Activated naive CD4-positive, alpha-beta T cell treated with anti-CD3 and anti-CD28 coated beads, Interleukin-2, amount 50 U/mL, for 72 hours (primary cell): ENCODE data around the gene CTSZ. TPM values are rescaled to one million over a fixed set of nuclear protein-coding genes. Genes with fewer than 3 reads are reported as not detected.

Source experiments
- ATAC-seq, 2 donors: fragments of 150-1000 bp; cut with Tn5 transposase; 2 replicates each; pipeline ENCODE4 v1.10.0; 2021; ENCODE audit warnings: mild to moderate bottlenecking in 2 of 2, moderate library complexity in 2 of 2
- DNase-seq, 2 donors: peaks; one replicate each; pipeline ENCODE4 v3.0.0; 2021 to 2022; ENCODE audit warnings: low spot score in 2 of 2
- H3K27ac Mint-ChIP-seq, 2 donors: one replicate each; pipeline ENCODE4 v1.8.0; 2022; ENCODE audit warnings: mild to moderate bottlenecking in 2 of 2, mixed read lengths in 2 of 2
- H3K36me3 Mint-ChIP-seq, 2 donors: one replicate each; pipeline ENCODE4 v1.8.0; 2022; ENCODE audit warnings: mixed read lengths in 2 of 2
- H3K9me3 Mint-ChIP-seq, 2 donors: one replicate each; pipeline ENCODE4 v1.8.0; 2022; ENCODE audit warnings: mixed read lengths in 2 of 2
- total RNA-seq, 2 donors: library from RNA; stranded (reverse); gene quantifications; one replicate each; pipeline ENCODE4 v1.2.3, GENCODE V29; 2022

The CTSZ gene
- total RNA-seq, 2 donors from 2014 or later = 36.3 to 37.1 TPM

GRCh38 chr20:59035381-59035780 is 28.3 kb upstream of the CTSZ start:
- no peak for ATAC-seq
- no peaks in the 10 kb centered on the region for H3K9me3 Mint-ChIP-seq
- no peak for DNase-seq
- H3K27ac Mint-ChIP-seq = no peak overlapping the region
- peaks cover 25 to 26% of the 10 kb centered on the region in 2 donors for H3K36me3 Mint-ChIP-seq

GRCh38 chr20:59033616-59034165 is 26.6 kb upstream of the CTSZ start:
- Mint-ChIP-seq H3K9me3 (no peaks in the 10 kb centered on the region), H3K36me3 (peaks cover 27 to 36% of the 10 kb centered on the region in 2 donors), H3K27ac (peak overlapping the region in 1 of 2 donors; percentile 39)
- ATAC-seq (no peak), DNase-seq (no peak)

DNA sequence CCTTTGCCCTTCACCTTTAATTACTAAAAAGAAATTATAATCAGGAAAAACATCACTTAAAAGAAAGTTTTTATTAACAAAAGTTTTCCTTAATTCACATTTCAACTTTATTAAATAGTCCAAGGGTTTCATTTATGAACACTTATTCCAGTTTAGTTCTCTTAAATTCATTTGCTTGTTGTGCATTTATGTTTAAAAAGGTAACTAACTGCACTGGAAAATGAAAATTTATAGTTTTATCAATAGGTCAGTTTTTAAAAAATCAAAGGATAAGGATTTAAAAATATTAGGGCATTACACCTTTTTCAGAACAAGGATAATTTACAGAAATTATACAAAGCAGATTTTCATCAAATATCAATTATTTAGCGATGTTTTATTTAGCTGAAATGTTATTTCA is 26.0 kb upstream of the CTSZ start:
- H3K27ac Mint-ChIP-seq = peak overlapping the region; percentile 88 to 94
- ATAC-seq (no peak), DNase-seq (no peak)
- H3K36me3 Mint-ChIP-seq = peaks cover 27 to 41% of the 10 kb centered on the region in 2 donors
- no peaks in the 10 kb centered on the region for H3K9me3 Mint-ChIP-seq

DNA sequence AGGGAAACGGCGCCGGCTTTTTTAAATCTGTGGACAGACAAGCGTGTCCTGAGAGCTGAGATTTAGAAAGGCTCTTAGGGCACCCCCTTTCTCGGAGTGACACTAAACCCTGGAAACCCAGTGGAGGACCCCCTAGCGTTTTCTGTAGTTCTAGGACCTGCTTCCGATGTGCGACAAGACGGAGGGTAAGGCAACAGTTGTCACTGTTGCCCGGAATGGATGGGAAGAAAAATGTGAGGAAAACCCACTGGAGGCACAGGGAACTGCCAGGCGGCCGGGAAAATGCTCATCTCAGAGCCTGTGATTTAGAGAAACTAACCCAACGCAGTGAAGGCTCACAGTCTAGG is 25.6 kb upstream of the CTSZ start:
- no peaks in the 10 kb centered on the region for H3K9me3 Mint-ChIP-seq
- ATAC-seq = no peak
- H3K36me3 Mint-ChIP-seq = peaks cover 29 to 43% of the 10 kb centered on the region in 2 donors

GRCh38 chr20:59032023-59032712 is 25.1 kb upstream of the CTSZ start, which contains the start of gene ATP5F1E:
Gene ATP5F1E, minus strand, starts transcription at chr20:59032335. Its CDS starts 84 bp downstream, at chr20:59032251.
- ATAC-seq (peak; percentile 94 to 96), DNase-seq (peak; percentile 95 to 97)
- Mint-ChIP-seq H3K36me3 (peaks cover 35 to 46% of the 10 kb centered on the region in 2 donors), H3K27ac (peak within 1 kb of the TSS; percentile 88 to 94), H3K9me3 (no peaks in the 10 kb centered on the region)

More for the DNA sequence above, 25.6 kb upstream of the CTSZ start:
- no peak for DNase-seq
- peak overlapping the region; percentile 88 to 94 for H3K27ac Mint-ChIP-seq

GRCh38 chr20:59031564-59032022 is 24.5 kb upstream of the CTSZ start:
- H3K27ac Mint-ChIP-seq = peak overlapping the region; percentile 33 to 94

DNA sequence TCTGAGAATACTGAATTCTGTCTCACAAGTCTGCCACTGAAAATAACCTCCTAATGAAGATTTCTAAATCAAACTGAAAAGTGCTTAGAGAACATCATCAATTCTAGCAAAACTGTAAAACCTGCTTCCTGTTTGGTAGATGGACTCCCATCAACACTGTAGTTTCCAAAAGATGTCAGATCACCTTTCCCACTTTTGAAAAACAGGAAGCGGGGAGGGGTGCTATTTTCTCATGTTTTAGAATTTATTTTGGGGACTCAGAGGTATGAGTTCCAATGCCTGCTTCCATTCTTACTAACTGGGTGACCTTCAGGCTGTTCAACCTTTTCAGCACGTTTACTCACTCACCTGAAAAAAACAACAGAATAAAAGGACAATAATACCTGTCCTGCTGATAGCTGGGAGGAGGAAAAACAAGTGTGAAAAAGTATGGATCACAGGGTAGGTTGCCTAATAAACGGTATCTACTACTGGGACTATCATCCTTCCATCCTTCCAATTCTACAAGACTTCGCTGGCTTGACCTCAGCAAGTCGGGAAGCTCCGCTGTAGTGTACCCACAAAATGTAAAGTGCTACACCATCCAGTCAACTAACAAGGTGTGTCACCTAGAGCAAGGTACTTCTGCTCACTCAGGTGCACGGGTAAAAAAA is 24.0 kb upstream of the CTSZ start:
- Mint-ChIP-seq H3K36me3 (peaks cover 41 to 47% of the 10 kb centered on the region in 2 donors), H3K27ac (peak overlapping the region; percentile 33 to 94), H3K9me3 (no peaks in the 10 kb centered on the region)
- DNase-seq (no peak), ATAC-seq (no peak)

More at GRCh38 chr20:59031564-59032022, 24.5 kb upstream of the CTSZ start:
- peak in 1 of 2 donors; percentile 12 for ATAC-seq
- no peaks in the 10 kb centered on the region for H3K9me3 Mint-ChIP-seq
- H3K36me3 Mint-ChIP-seq = peaks cover 39 to 45% of the 10 kb centered on the region in 2 donors
- no peak for DNase-seq

GRCh38 chr20:59028812-59029211 is 21.8 kb upstream of the CTSZ start:
- no peak for ATAC-seq
- Mint-ChIP-seq H3K27ac (peak overlapping the region in 1 of 2 donors; percentile 44), H3K36me3 (peaks cover 43 to 47% of the 10 kb centered on the region in 2 donors), H3K9me3 (no peaks in the 10 kb centered on the region)
- DNase-seq = no peak

DNA sequence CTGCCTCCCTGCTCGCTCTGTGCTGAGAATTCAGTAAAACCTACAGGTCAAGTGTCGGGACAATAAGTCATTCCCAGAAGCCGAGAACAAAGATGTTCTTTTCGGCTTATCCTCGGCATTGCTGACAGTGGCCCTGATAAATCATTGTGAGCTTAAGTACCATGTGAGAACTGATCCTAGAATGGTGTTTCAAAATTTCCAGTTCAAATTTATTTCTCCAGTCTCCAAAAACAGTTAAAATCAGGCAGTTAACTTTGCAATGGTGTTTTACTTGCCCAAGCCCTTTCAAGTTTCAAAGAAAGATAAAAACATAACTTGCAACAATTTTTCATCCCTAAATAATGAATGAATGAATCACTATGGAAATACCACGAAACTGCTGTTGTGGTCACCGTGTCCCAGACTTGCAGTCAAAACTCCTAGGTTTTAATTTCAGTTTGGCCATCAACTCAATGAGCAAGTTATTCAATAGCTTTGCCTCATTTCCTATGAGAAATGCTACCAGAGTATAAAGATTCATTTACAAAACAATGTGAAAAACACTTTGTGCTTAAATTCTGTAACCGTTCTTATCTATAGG is 20.8 kb upstream of the CTSZ start:
- no peak for DNase-seq
- H3K27ac Mint-ChIP-seq = peak overlapping the region in 1 of 2 donors; percentile 36
- H3K9me3 Mint-ChIP-seq = no peaks in the 10 kb centered on the region

GRCh38 chr20:59026904-59027740 is 20.1 kb upstream of the CTSZ start:
- Mint-ChIP-seq H3K36me3 (peaks cover 42 to 47% of the 10 kb centered on the region in 2 donors), H3K27ac (peak overlapping the region; percentile 10 to 36), H3K9me3 (no peaks in the 10 kb centered on the region)
- no peak for ATAC-seq
- no peak for DNase-seq

More for the DNA sequence above, 20.8 kb upstream of the CTSZ start:
- peaks cover 43 to 47% of the 10 kb centered on the region in 2 donors for H3K36me3 Mint-ChIP-seq
- no peak for ATAC-seq

DNA sequence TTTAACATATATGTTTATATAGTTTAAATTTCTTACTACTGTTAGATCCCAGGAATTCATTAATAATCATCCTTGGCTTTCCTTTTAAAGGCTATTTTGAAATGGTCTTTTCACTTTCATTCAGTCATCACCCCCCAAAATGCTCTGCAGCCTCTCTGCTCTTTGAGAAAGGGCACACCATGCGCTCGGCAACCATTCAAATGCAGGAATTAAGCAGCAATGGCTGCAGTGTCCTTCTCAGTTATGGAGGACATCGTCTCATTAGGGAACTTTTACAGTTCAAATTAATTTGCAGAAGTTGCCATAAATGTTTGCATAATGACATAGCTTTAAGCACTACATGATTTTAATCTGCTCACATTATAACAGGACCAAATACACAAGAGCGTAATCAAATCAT is 18.5 kb upstream of the CTSZ start:
- ATAC-seq (no peak), DNase-seq (no peak)
- H3K27ac Mint-ChIP-seq = no peak overlapping the region
- H3K36me3 Mint-ChIP-seq = peaks cover 29 to 38% of the 10 kb centered on the region in 2 donors
- no peaks in the 10 kb centered on the region for H3K9me3 Mint-ChIP-seq

DNA sequence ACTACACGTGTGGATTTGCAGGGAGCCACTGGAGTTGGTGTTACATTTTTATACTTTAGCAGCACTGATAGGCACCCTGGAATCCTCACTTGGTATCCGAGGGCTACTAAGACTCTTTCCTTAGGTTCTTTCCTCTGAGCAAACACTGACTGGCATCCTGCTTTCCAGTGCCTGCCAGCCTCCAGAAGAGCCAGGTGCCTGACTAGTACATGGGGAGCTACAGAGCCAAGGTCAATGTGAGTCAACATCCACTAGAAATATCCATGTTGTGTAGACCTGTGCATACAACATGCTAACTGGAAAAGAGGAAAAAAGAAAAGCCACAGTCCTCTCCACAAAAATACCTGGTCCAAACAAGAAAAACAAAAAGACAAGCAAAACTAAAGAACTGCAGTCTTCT is 18.0 kb upstream of the CTSZ start:
- ATAC-seq = no peak
- DNase-seq = no peak
- Mint-ChIP-seq H3K36me3 (peaks cover 25 to 33% of the 10 kb centered on the region in 2 donors), H3K9me3 (no peaks in the 10 kb centered on the region), H3K27ac (no peak overlapping the region)

DNA sequence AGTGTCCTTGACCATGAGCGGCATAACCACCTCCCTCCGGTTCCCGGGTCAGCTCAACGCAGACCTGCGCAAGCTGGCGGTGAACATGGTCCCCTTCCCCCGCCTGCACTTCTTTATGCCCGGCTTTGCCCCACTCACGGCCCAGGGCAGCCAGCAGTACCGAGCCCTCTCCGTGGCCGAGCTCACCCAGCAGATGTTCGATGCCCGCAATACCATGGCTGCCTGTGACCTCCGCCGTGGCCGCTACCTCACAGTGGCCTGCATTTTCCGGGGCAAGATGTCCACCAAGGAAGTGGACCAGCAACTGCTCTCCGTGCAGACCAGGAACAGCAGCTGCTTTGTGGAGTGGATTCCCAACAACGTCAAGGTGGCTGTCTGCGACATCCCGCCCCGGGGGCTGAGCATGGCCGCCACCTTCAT is 17.1 kb upstream of the CTSZ start:
- ATAC-seq (no peak), DNase-seq (no peak)
- Mint-ChIP-seq H3K27ac (peak overlapping the region in 1 of 2 donors; percentile 86), H3K36me3 (peaks cover 21 to 26% of the 10 kb centered on the region in 2 donors), H3K9me3 (no peaks in the 10 kb centered on the region)

GRCh38 chr20:59023616-59024015 is 16.6 kb upstream of the CTSZ start:
- peaks cover 21 to 25% of the 10 kb centered on the region in 2 donors for H3K36me3 Mint-ChIP-seq
- no peak overlapping the region for H3K27ac Mint-ChIP-seq
- ATAC-seq (no peak), DNase-seq (no peak)
- no peaks in the 10 kb centered on the region for H3K9me3 Mint-ChIP-seq

DNA sequence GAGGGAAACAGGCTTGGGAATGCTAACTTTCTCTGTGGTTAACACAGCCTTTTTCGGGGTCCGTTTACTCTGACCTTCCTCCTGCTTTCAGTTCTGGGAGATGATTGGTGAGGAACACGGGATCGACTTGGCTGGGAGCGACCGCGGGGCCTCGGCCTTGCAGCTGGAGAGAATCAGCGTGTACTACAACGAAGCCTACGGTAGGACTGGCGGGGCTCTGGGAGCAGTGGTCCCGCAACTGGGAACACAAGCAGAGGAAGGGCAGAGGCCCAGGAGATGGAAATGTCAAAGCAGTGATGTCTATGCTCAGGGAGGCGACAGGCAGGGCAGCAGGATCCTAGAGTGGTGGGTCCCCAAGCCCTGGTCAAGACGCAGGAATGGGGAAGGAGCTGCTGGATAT is 15.7 kb upstream of the CTSZ start:
- H3K27ac Mint-ChIP-seq = no peak overlapping the region
- ATAC-seq = no peak

GRCh38 chr20:59020938-59021551 is 14.0 kb upstream of the CTSZ start:
- Mint-ChIP-seq H3K27ac (no peak overlapping the region), H3K36me3 (peaks cover 7% of the 10 kb centered on the region in 2 donors), H3K9me3 (no peaks in the 10 kb centered on the region)
- ATAC-seq (peak in 1 of 2 donors; percentile 28), DNase-seq (no peak)

More for the DNA sequence above, 15.7 kb upstream of the CTSZ start:
- Mint-ChIP-seq H3K9me3 (no peaks in the 10 kb centered on the region), H3K36me3 (peaks cover 19% of the 10 kb centered on the region in 2 donors)
- no peak for DNase-seq
